ENCODE measurements around the gene RRM1.

RRM1 gene

GRCh38 chr11:4178813-4179662 is 84.4 kb downstream of the RRM1 start:
- FAIRE-seq: no peak
- TF ChIP-seq POLR2A (IDR thresholded peaks at IDR 0.05; ENCODE audit: low read depth, low read length): no peak
- DNase-seq (ENCODE audit: insufficient read length, low spot score): no peak

GRCh38 chr11:4180441-4181183 is 86.0 kb downstream of the RRM1 start:
- FAIRE-seq: no peak
- DNase-seq (ENCODE audit: insufficient read length, low spot score): no peak

DNA sequence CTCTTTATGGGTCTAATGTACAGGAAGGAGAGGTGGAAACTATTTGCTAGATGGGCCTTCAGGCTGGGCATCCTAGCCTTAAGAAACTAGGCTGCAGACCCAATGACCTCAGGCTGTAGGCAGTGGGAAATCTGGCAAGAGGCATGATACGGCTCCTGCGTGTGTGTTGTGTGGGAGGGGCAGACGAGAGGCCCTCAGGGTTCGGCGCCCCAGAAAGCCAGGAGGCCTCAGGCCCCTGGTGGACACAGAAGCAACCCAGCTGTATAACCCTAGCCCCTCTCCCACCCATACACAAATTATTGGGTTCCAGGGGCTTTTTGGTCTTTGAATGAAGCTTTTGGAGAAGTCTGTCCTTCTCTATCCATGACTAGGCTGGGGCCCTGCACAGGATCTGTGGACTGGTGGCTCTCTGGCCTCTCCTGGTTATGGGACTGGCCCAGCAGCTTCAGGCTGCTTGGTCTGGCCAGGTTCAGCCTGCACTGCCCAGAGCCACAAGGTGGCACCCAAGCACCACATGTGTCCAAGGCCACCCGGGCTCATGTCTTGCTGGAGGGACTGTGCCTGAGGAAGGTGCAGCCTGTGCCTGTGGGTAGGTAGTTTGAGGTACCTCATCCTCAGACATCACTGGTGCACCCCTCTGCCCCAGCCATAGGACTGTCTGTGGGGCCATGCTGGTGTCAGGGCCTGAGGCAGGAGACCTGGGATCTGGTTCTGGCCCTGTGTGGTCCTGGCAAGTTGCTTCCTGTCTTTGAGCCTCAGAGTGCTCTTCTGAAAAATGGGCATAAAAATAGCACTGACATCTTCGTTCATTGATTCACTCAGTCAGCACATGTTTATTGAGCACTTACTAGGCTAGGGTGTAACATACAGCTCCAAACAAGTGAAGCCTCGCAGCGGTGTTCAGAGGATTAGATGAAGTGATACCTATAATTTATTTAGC is 87.5 kb downstream of the RRM1 start:
- FAIRE-seq (peak; percentile 91), DNase-seq (ENCODE audit: insufficient read length, low spot score) (peak; percentile 88)
- no peak for TF ChIP-seq POLR2A (IDR thresholded peaks at IDR 0.05; ENCODE audit: low read depth, low read length)

More at GRCh38 chr11:4180441-4181183, 86.0 kb downstream of the RRM1 start:
- no peak for TF ChIP-seq POLR2A (IDR thresholded peaks at IDR 0.05; ENCODE audit: low read depth, low read length)

- TF ChIP-seq POLR2A (IDR thresholded peaks at IDR 0.05; ENCODE audit: low read depth, low read length): no peak
- FAIRE-seq: no peak
- no peak for DNase-seq (ENCODE audit: insufficient read length, low spot score)
Measured at GRCh38 chr11:4183410-4184057, 88.9 kb downstream of the RRM1 start.

DNA sequence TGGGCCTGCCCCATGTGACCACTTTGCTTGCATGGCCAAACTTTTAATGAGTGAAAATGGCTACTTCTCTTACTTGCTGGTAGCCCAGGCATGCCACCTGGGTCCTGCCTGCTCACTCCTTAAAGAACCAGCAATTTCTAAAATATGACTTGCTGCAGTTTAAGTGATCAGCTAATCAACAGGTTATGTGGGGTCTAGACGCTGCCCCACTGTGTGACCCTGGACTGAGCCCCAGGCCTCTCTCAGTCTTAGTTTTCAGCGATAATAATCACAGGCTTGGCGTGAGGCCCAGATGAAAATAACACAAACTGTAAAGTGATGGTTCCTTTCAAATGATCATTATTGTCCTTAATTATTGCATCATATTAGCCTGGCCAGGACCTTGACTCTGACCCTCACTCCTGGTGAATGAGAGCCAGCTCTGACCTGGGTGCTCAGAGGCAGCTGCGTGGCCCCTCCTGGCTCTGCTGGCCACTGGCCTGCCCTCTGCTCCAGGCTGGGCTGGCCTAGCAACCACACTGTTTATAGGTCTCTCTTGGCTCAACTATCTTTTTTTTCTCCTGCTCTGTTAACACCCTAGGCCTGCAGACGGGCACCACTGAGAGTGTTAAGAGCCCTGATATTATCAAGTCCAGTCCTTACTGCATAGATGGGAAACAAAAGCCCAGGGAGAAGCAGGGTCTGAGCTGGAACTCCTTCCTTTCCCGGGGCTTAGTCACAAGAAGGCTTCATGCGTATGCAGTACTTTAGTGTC is 89.7 kb downstream of the RRM1 start:
- FAIRE-seq (no peak), DNase-seq (ENCODE audit: insufficient read length, low spot score) (no peak)
- no peak for TF ChIP-seq POLR2A (IDR thresholded peaks at IDR 0.05; ENCODE audit: low read depth, low read length)

DNA sequence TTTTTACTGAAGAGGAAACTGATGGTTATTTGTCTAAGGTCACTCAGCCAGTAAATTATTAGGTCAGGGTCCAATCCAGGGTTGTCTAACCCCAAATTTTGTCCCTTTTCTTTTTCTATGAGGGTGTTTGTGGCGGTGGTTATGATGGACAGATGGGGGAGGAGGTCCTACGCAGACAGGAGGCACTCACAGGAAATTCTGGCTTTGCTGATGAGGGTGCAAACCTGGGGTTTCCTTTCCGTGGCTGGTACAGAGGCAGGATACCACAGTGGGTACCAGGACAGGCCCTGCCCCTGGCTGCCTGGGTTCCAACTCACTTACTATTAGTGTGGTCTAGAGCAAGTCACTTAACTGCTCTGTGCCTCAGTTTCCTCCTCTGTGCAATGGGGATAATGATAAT is 91.0 kb downstream of the RRM1 start:
- no peak for FAIRE-seq
- DNase-seq (ENCODE audit: insufficient read length, low spot score): no peak
- no peak for TF ChIP-seq POLR2A (IDR thresholded peaks at IDR 0.05; ENCODE audit: low read depth, low read length)

- no peak for FAIRE-seq
Measured at GRCh38 chr11:4186464-4187054, 92.0 kb downstream of the RRM1 start.

DNA sequence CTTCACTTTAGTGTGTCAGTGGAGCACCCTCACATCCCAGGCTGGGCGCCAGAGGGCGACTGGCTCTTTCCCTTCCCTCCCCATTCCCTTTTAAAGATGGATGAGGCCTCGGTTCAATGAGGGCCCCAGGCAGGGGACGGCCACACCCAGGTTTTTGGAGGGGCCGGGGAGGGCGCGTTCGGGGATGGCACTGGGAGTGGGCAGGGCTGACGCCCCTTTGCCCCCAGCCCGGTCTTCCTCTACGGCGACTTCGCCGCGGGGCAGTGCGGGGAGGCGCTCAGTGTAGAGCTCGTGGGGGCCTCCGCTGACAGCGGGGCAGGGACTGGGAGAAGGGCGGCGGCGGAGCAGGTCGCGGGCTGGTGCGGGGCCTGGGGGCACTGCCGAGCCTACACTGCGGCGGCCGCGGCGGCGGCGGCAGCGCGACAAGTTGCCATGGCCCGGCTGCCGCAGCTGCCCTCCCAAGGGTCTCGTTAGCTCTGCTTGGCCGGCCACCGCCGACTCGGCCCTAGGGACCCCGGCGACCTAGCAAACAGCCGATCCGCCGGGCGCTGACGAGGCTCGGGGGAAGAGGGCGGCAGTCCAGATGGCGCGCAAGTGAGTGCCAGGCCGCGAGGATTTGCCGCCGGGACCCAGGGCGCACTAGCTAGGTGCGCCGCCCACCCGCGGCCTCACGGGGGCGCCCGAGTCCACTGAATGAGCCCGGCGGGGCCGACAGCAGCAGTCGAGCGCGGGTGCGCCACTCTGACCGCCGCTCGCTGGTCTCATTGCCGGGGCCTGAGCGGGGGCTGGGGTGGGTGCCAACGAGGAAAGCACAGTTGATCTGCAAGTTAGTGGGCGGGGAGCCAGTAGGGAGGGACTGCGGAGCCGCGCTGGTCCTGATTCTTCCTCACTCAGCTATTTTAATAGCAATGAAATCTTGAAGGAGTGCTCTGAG is 92.7 kb downstream of the RRM1 start:
- no peak for FAIRE-seq
- no peak; the same call in 1 of the 2 replicates for TF ChIP-seq POLR2A (IDR thresholded peaks at IDR 0.05; ENCODE audit: low read depth, low read length)

More at GRCh38 chr11:4186464-4187054, 92.0 kb downstream of the RRM1 start:
- TF ChIP-seq POLR2A (IDR thresholded peaks at IDR 0.05; ENCODE audit: low read depth, low read length): no peak
- no peak for DNase-seq (ENCODE audit: insufficient read length, low spot score)

More for the DNA sequence above, 92.7 kb downstream of the RRM1 start:
- peak; percentile 89 for DNase-seq (ENCODE audit: insufficient read length, low spot score)
